Omental fat pad (tissue), 4 donors: Measurements from ENCODE around the gene PGAP6. TPM values are rescaled to one million over a fixed set of nuclear protein-coding genes. Genes with fewer than 3 reads are reported as not detected.

ENCODE experiments used
- ATAC-seq: fragments of 150-250 bp; one replicate; pipeline ENCODE4 v1.9.1; 2016; ENCODE audit warnings: mild to moderate bottlenecking, moderate library complexity; ENCODE audit not compliant: low FRiP score
- DNase-seq: peaks from one replicate; pipeline ENCODE4 v3.0.0-alpha.2; 2019; ENCODE audit warnings: low spot score
- total RNA-seq, 4 donors: library from RNA; depleted of rRNA; stranded (reverse); fragments of >200 nt; gene quantifications; one replicate each; pipeline ENCODE4 v1.1.0, GENCODE V29; 2016
- TF ChIP-seq, protein P1 (sequence below), 3 donors: fragments of 450-650 bp; IDR thresholded peaks; one replicate each; pipeline ENCODE4 v1.5.1; 2016 to 2017; ENCODE audit warnings: antibody characterized with exemption in 3 of 3, mild to moderate bottlenecking in 3 of 3, moderate library complexity in 2 of 3

The PGAP6 gene
- total RNA-seq, 4 donors from 2014 or later: 27.3 to 41.1 (median 39.0) TPM

DNA sequence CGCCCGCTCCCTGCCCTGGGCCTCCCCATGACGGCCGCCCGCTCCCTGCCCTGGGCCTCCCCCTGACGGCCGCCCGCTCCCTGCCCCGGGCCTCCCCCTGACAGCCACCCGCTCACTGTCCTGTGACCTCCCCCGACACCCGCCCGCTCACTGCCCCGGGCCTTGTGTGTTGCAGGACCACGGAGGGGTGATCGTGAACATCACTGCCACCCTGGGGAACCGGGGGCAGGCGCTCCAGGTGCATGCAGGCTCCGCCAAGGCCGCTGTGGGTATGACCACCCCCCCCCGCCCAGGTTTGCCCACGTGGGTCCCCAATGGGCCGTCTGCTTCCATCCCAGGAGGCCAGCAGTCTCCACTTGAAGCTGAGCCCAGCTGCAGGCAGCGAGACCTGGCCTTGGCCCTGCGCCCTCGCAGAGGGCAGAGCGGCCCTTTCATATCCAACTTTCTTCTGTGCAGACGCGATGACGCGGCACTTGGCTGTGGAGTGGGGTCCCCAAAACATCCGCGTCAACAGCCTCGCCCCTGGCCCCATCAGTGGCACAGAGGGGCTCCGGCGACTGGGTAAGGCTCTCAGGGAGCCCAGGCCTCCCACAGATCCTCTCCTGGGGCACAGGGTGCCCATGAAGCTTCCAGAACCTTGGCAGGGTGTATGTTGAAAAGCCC, 28.9 kb upstream of the PGAP6 start:
- TF ChIP-seq, protein P1, sequence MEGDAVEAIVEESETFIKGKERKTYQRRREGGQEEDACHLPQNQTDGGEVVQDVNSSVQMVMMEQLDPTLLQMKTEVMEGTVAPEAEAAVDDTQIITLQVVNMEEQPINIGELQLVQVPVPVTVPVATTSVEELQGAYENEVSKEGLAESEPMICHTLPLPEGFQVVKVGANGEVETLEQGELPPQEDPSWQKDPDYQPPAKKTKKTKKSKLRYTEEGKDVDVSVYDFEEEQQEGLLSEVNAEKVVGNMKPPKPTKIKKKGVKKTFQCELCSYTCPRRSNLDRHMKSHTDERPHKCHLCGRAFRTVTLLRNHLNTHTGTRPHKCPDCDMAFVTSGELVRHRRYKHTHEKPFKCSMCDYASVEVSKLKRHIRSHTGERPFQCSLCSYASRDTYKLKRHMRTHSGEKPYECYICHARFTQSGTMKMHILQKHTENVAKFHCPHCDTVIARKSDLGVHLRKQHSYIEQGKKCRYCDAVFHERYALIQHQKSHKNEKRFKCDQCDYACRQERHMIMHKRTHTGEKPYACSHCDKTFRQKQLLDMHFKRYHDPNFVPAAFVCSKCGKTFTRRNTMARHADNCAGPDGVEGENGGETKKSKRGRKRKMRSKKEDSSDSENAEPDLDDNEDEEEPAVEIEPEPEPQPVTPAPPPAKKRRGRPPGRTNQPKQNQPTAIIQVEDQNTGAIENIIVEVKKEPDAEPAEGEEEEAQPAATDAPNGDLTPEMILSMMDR (IDR thresholded peaks at IDR 0.05): no peak
- ATAC-seq: no peak
- DNase-seq: no peak

DNA sequence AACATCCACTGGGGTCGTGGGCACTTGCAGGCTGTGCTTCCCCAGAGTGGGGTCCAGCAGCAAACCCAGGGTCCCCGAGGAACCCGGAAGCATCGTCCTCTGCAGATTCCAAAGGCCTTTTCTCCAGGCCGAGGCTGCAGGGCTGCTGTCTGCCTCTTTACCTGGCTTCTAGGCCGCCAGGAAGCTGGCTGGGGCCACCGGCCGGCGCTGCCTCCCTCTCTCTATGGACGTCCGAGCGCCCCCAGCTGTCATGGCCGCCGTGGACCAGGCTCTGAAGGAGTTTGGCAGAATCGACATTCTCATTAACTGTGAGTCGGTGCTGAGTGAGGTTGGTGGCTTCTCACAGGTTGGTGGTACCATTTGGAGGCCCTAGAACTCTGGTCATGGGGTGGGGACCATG, 25.5 kb upstream of the PGAP6 start:
- no peak for DNase-seq
- no peak for ATAC-seq
- TF ChIP-seq, protein P1 (IDR thresholded peaks at IDR 0.05): no peak

DNA sequence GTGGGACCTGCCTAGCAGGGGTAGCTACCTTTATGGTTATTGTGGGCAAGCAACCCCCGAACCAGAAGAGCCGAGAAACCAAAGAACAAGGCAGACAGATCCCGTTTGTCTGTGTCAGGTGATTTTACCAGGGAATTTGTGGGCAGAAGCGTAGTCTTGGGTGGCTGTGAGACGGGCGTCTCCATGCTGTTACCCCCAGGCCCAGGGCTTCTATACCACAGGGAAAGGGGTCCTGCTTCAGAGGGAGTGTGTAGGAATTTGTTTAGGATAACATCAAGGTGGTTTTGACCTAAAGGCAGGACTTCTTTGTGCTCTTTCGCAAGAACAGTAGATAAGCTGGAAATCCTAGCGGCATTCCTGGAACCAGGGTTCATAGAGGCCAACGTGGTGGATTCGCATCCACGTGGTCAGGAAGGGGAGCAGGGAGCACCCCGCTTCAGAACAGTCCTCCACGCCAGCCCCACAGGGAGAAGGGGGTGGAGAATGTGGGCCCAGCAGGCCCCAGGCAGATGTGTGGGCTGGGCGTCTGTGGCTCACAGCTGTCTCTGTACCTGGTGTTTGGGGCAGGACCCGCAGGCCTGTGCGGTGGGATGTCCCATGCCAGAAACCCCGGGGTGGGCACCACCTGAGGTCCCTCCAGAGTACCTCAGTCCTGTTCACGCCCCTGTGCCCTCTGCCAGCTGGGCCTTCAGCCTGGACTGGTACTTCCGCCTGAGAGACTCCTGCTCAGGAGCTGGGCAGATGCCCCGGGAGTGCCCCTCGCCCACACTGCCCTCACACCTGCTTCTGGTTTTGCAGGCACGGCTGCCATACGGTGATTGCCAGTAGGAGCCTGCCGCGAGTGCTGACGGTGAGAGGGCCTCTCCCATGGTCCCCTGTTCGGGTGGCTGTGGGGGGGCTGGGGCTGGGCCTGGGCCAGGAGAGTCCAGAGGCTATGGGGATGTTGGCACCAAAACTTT, 24.0 kb upstream of the PGAP6 start:
- DNase-seq (no peak), ATAC-seq (no peak)
- TF ChIP-seq, protein P1 (IDR thresholded peaks at IDR 0.05): no peak

DNA sequence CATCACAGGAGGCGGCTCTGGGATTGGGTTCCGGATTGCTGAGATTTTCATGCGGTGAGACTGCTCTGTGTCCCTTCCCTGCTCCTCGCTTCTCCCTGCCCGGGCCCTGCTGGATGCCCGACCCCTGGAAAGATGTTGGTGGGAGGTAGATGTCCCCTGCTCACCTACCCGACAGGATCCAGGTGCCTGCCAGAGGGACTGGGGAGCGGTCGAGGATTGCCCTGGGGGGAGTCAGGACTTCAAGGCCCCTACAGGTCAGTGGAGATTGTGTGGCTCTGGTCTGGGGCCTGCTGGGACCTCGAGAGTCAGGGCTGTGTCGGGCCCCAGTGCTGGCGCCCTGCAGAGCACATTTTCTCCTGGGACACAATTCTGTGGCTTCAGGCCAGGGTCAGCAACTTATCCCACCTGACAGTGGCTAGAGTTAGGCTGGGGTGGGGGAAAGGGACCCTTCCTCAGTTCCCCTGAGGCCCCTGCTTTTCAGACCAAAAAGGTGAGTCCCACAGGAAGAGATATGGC, 23.3 kb upstream of the PGAP6 start:
- ATAC-seq: no peak
- TF ChIP-seq, protein P1 (IDR thresholded peaks at IDR 0.05): no peak
- no peak for DNase-seq

DNA sequence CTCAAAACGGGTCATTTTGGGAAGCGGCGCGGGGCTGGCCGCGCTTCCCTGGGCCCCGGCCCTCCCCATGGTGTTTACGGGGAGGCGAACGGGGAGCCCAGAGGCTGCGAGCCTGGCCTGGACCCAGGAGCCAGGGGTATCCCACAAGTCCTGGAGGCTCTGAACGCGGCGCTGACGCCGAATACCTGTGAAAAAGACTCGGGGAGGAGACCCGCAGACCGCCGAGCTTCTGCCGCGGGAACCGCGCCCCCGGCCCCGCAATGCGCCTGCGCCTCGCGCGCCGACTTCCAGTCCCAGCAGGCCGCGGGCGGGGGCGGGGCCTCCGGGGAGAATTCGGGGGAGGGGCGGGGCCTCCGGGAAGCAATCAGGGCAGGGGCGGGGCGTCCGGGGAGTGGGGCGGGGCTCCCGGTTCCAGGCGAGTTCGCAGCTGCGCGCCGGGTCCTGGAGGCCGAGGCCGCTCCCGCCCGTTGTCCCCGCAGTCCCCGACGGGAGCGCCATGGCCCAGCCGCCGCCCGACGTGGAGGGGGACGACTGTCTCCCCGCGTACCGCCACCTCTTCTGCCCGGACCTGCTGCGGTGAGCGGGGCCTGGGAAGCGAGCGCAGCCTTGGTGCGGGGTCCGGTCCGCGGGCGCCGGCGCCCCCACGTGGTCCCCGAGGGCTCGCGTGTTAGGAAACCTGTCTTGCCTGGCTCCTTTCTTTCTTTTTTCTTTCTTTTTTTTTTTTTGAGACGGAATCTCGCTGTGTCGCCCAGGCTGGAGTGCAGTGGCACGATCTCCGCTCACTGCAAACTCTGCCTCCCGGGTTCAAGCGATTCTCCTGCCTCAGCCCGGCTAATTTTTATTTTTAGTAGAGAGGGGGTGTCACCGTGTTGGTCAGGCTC, 19.9 kb upstream of the PGAP6 start, which contains the start of gene DECR2:
Gene DECR2 (plus strand): TSS at position 418 of the 881 bp plus-strand sequence. CDS start 79 bp downstream, at position 497.
- DNase-seq (peak; percentile 98), ATAC-seq (peak; percentile 76)
- TF ChIP-seq, protein P1 (IDR thresholded peaks at IDR 0.05): no peak

DNA sequence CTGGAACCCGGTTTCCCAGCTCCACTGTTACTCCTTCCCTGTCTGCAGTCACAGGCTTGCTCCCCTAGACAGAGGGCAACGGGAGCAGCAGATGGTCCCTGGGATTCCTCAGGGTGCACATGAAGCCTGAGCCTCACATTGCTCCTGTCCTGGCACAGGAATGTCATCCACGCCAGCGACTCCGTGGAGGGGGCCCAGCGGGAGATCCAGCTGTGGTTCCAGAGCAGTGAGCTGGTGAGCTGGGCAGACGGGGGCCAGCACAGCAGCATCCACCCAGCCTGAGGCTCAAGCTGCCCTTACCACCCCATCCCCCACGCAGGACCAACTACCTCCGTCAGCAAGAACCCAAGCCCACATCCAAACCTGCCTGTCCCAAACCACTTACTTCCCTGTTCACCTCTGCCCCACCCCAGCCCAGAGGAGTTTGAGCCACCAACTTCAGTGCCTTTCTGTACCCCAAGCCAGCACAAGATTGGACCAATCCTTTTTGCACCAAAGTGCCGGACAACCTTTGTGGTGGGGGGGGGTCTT, 18.3 kb upstream of the PGAP6 start:
- TF ChIP-seq, protein P1 (IDR thresholded peaks at IDR 0.05): no peak
- no peak for DNase-seq
- ATAC-seq: no peak
